ENCODE measurements around the gene KCNA5.
A peak's percentile ranks its signal among the peaks of the same experiment; 100 is the strongest.

KCNA5 gene

DNA sequence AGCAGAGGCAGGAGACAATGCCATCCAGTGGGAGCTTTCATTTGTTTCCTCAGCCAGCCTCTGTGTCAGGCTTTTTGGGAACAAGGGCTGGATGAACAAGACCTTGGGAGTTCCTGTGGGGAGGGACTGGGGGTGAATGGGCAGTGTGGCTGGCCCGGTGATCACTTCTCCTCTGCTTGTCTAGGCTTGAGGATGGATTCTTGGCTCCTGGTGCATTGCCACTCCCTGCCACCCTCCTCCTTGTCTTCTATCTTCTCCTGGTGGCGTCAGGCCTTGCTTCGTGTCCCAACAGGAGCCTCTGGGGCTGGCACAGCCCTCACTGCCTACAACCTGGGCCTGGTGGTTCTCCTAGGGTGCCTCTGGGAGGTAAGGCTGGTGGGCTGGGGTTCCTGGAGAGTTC is 25.0 kb upstream of the KCNA5 start:
- H3K27me3 Mint-ChIP-seq (ENCODE audit: low read depth): peaks cover 23% of the 10 kb centered on the region
- H3K4me3 Mint-ChIP-seq: no peak overlapping the region
- no peak overlapping the region for H3K27ac Mint-ChIP-seq
- TF ChIP-seq, protein P1, sequence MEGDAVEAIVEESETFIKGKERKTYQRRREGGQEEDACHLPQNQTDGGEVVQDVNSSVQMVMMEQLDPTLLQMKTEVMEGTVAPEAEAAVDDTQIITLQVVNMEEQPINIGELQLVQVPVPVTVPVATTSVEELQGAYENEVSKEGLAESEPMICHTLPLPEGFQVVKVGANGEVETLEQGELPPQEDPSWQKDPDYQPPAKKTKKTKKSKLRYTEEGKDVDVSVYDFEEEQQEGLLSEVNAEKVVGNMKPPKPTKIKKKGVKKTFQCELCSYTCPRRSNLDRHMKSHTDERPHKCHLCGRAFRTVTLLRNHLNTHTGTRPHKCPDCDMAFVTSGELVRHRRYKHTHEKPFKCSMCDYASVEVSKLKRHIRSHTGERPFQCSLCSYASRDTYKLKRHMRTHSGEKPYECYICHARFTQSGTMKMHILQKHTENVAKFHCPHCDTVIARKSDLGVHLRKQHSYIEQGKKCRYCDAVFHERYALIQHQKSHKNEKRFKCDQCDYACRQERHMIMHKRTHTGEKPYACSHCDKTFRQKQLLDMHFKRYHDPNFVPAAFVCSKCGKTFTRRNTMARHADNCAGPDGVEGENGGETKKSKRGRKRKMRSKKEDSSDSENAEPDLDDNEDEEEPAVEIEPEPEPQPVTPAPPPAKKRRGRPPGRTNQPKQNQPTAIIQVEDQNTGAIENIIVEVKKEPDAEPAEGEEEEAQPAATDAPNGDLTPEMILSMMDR (IDR thresholded peaks at IDR 0.05; ENCODE audit: unreplicated experiment in 3 of 3): no peak
- peaks cover 24% of the 10 kb centered on the region for H3K4me1 Mint-ChIP-seq
- H3K9me3 Mint-ChIP-seq: no peaks in the 10 kb centered on the region
- no peaks in the 10 kb centered on the region for H3K36me3 Mint-ChIP-seq (ENCODE audit: low read depth)

DNA sequence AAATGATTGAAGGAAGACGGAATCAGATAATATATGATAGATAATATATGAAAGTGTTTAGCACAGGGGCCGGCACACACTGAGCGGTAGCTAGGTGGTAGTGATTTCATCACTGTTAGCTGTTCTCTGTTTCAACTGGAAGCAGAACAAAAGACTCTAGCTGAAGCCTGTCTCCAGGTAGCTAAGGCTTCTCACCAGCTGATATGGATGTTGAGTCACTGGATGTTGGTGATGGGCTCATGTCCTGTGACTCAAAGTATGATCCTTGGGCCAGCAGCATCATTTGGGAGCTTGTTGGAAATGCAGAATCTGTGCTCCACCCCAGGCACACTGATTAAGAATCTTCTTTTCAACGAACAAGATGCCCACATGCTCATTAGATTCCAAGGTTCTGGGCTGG is 21.7 kb upstream of the KCNA5 start:
- H3K4me1 Mint-ChIP-seq: peaks cover 16% of the 10 kb centered on the region
- TF ChIP-seq, protein P1 (IDR thresholded peaks at IDR 0.05; ENCODE audit: unreplicated experiment in 3 of 3): no peak
- no peak overlapping the region for H3K27ac Mint-ChIP-seq
- no peak overlapping the region for H3K4me3 Mint-ChIP-seq
- peaks cover 31% of the 10 kb centered on the region for H3K27me3 Mint-ChIP-seq (ENCODE audit: low read depth)
- H3K36me3 Mint-ChIP-seq (ENCODE audit: low read depth): no peaks in the 10 kb centered on the region
- no peaks in the 10 kb centered on the region for H3K9me3 Mint-ChIP-seq

DNA sequence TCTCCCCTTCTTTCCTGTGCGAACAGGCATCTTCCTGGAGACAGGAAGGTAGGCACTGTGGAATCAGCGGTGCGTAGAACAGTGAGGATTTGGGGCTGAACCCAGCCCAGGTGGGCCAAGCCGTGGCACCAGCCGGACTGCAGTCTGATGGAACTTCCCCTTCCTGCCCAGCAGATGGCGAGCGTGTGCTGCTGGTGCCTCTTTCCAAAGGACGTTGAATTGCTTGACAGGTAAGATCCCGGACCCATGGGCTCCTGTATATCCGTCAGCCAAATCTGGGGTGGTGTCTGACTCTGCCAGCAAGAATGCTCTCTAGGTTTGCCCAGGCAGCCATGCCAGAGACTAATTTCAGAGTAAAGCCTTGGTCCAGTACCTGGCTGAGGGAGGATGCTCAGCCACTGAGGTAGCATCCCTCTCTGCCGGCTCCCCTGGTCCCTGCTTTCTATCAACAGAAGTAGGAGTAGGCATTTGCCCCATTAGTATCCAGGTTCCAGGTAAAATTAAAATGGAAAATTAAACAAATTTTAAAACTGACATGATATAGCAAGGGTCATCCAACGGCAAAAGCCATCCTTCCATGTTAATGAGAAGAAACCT is 21.1 kb upstream of the KCNA5 start:
- TF ChIP-seq, protein P1 (IDR thresholded peaks at IDR 0.05; ENCODE audit: unreplicated experiment in 3 of 3): peak; percentile 92 to 97 (median 93)
- Mint-ChIP-seq H3K4me1 (peaks cover 16% of the 10 kb centered on the region), H3K27ac (no peak overlapping the region), H3K4me3 (no peak overlapping the region), H3K27me3 (ENCODE audit: low read depth) (peaks cover 27% of the 10 kb centered on the region), H3K36me3 (ENCODE audit: low read depth) (no peaks in the 10 kb centered on the region), H3K9me3 (peaks cover 2% of the 10 kb centered on the region)

DNA sequence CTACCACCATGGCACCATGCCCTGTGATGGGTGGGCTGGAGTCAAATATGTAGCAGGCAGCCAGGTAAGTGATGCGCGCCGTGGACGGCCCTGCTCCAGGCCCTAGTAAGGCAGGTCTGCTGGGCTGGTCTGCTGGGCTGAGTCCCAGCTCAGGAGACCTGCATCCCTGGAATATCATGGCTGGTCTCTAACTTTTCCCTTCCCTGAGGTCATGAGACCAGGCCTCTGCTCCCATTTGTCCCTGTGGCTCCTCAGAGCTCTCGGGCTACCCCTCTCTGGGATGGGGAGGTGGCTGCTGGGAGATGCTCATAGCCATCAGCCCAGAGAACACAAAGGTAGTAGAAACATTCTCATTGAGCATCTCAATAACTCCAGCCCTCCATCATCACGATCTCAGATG is 19.8 kb upstream of the KCNA5 start:
- H3K4me3 Mint-ChIP-seq: no peak overlapping the region
- H3K4me1 Mint-ChIP-seq: peaks cover 14% of the 10 kb centered on the region
- peaks cover 3% of the 10 kb centered on the region for H3K9me3 Mint-ChIP-seq
- TF ChIP-seq, protein P1 (IDR thresholded peaks at IDR 0.05; ENCODE audit: unreplicated experiment in 3 of 3): no peak
- H3K36me3 Mint-ChIP-seq (ENCODE audit: low read depth): no peaks in the 10 kb centered on the region
- no peak overlapping the region for H3K27ac Mint-ChIP-seq
- peaks cover 27% of the 10 kb centered on the region for H3K27me3 Mint-ChIP-seq (ENCODE audit: low read depth)

DNA sequence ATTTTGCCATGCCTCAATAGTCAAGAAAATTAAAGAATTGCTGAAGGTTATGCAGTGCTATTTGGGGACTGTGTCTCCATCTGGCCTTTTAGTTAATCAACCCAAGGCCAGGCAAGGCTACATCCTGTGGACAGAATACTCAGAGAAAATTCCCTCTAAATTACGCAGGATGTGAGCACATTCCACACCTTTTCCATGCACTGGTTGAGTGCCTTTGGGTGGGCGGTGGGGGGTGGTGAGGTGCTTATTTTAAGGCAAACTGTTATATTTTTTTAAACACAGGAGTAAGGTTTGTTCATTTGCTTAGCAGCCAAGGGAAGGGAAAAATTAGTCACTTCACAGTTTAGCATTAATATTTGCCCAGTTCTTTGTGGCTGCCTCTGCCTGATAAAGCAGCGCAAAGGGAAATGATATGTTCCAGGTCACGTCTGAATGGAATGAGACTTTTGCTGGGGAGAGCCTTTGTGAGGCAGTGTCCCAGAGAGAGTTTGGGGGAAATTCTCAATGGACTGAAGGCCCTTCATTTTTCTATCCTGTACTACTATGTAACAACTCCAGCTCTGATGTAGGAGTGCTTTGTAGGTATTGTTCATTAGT is 17.2 kb upstream of the KCNA5 start:
- peaks cover 14% of the 10 kb centered on the region for H3K4me1 Mint-ChIP-seq
- peaks cover 12% of the 10 kb centered on the region for H3K27me3 Mint-ChIP-seq (ENCODE audit: low read depth)
- no peak overlapping the region for H3K4me3 Mint-ChIP-seq
- no peaks in the 10 kb centered on the region for H3K36me3 Mint-ChIP-seq (ENCODE audit: low read depth)
- peaks cover 3% of the 10 kb centered on the region for H3K9me3 Mint-ChIP-seq
- TF ChIP-seq, protein P1 (IDR thresholded peaks at IDR 0.05; ENCODE audit: unreplicated experiment in 3 of 3): no peak
- peak overlapping the region; percentile 2 to 24 (median 23) for H3K27ac Mint-ChIP-seq
